SU-DHL-6 (cell line): ENCODE data around the gene ARMH3.

Experiments used
- EZH2phosphoT487 ChIP-seq: fragments of 200-600 bp; sonication (generic), shearing (Covaris generic); conservative IDR thresholded peaks from 2 replicates; pipeline ENCODE4 v1.6.1; 2018; ENCODE audit warnings: mild to moderate bottlenecking, antibody characterized with exemption, low read length, moderate library complexity, mixed read lengths
- TF ChIP-seq, protein P1 (sequence below): fragments of 200-600 bp; sonication (generic); IDR thresholded peaks from one replicate; pipeline ENCODE4 v1.5.1; 2017; ENCODE audit warnings: antibody characterized with exemption, mild to moderate bottlenecking, low read length, moderate library complexity; ENCODE audit not compliant: insufficient read depth, poor library complexity, severe bottlenecking

DNA sequence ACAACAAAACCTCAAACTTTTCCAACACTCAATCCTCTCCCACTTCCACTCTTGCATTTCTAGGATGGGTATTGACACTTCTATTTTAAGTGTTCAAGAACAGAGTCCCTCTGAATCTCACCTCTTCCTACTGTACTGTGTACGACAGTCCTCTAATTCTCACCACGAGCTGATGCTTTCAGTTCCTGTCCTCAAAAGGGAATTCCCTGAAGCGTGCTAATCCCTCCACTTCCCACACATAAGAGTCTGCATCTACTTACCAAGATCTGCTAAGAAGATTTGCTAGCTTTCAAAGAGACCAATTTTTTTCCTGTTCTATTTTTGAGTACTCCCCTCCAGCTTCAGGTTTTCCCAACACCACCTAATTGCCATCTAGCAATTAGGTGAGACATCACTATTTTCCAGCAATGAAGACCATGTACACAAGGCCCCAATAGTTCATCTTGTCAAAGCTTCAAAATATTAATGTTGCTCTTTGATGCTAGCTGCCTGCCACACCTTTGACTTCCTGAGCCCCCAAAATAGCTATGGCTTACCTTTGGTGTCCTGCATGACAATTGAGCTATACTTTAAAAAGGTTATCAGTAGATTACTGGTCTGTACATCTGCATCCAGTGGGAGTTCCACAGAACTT, 54.4 kb downstream of the ARMH3 start:
- TF ChIP-seq, protein P1, sequence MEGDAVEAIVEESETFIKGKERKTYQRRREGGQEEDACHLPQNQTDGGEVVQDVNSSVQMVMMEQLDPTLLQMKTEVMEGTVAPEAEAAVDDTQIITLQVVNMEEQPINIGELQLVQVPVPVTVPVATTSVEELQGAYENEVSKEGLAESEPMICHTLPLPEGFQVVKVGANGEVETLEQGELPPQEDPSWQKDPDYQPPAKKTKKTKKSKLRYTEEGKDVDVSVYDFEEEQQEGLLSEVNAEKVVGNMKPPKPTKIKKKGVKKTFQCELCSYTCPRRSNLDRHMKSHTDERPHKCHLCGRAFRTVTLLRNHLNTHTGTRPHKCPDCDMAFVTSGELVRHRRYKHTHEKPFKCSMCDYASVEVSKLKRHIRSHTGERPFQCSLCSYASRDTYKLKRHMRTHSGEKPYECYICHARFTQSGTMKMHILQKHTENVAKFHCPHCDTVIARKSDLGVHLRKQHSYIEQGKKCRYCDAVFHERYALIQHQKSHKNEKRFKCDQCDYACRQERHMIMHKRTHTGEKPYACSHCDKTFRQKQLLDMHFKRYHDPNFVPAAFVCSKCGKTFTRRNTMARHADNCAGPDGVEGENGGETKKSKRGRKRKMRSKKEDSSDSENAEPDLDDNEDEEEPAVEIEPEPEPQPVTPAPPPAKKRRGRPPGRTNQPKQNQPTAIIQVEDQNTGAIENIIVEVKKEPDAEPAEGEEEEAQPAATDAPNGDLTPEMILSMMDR: no peak
- TF ChIP-seq EZH2phosphoT487: no peak
